Ovary (tissue), 9 donors: ENCODE data around the gene KRT17. TPM values are rescaled to one million over a fixed set of nuclear protein-coding genes. Genes with fewer than 3 reads are reported as not detected.

Experiments used
- DNase-seq, 5 donors: peaks; one replicate each; pipeline ENCODE4 v3.0.0-alpha.2; 2019 to 2020
- H3K27ac ChIP-seq, 2 donors: fragments of 200-600 bp; one replicate each; pipeline versions ENCODE4 v1.5.1 to v1.8.0; 2019 to 2022
- H3K27me3 ChIP-seq: fragments of 200-600 bp; one replicate; pipeline ENCODE4 v1.8.0; 2022
- H3K36me3 ChIP-seq: fragments of 200-600 bp; sonication (generic); one replicate; pipeline ENCODE4 v1.5.1; 2019
- H3K4me1 ChIP-seq: one replicate; pipeline ENCODE4 v1.8.1; 2013; ENCODE audit warnings: mild to moderate bottlenecking, moderate library complexity; ENCODE audit not compliant: insufficient read depth
- H3K4me3 ChIP-seq: fragments of 200-600 bp; sonication (generic); one replicate; pipeline ENCODE4 v1.5.1; 2017
- H3K9me3 ChIP-seq, 2 donors: fragments of 200-600 bp in 1 of 2; sonication (generic) in 1 of 2; one replicate each; pipeline versions ENCODE4 v1.5.1 to v1.8.1; 2013 to 2019; ENCODE audit warnings: mild to moderate bottlenecking in 1 of 2, moderate library complexity in 1 of 2
- EP300 ChIP-seq: sonication (generic); formaldehyde crosslinking; IDR thresholded peaks from one replicate; pipeline ENCODE4 v1.6.1; 2017; ENCODE audit warnings: antibody characterized with exemption
- POLR2A ChIP-seq: fragments of 450-650 bp; IDR thresholded peaks from one replicate; pipeline ENCODE4 v1.6.1; 2017; ENCODE audit warnings: antibody characterized with exemption, mild to moderate bottlenecking, moderate library complexity
- WGBS, 3 donors: extraction: QIAGEN DNeasy Blood & Tissue Kit in 1 of 3; methylation state at CpG; one replicate each; pipeline versions ENCODE4 v1.1.5 to v1.1.7; 2013 to 2017; 5-methylcytosine and 5-hydroxymethylcytosine counted together
- intact Hi-C, 4 donors: fragments of 100-400 bp; cut with DNase I; formaldehyde crosslinking; loops; one replicate each; pipeline versions ENCODE4 v1.11.0 to v1.15.1; 2022 to 2023
- polyA plus RNA-seq, 2 donors: library from polyadenylated mRNA; stranded (reverse); fragments of 200-250 nt in 1 of 2; fragments of 350-450 nt in 1 of 2; fragmentation: Illumina TruSeq in 1 of 2; extraction: RNeasy Lipid Tissue Mini Kit (QIAGEN cat#74804) in 1 of 2; gene quantifications; one replicate each; pipeline ENCODE4 v1.2.3, GENCODE V29; 2013 to 2014
- total RNA-seq, 7 donors: library from RNA; depleted of rRNA in 2 of 7; stranded (reverse); fragments of >200 nt in 2 of 7; fragmentation: NEBNext Ultra II Directional in 3 of 7; extraction: Animal tissue kit (Norgen Biotek cat#: 25700) in 3 of 7; gene quantifications; one replicate each; pipeline versions ENCODE4 v1.1.0 to v1.2.4, GENCODE V29; 2016 to 2023
- TF ChIP-seq, protein P1 (sequence below), 3 donors: fragments of 450-650 bp in 2 of 3; fragments of 200-600 bp in 1 of 3; IDR thresholded peaks; one replicate each; pipeline versions ENCODE4 v1.5.1 to v1.8.0; 2016 to 2022; ENCODE audit warnings: antibody characterized with exemption in 3 of 3, mild to moderate bottlenecking in 1 of 3
- donor health status: DM: no; HTN: no; CAD: no; lungs with moderate emphysema.
- donor health status: DM: no; HTN: no; CAD: no.
- donor health status: Bipolar disorder and iron deficiency.
- donor health status: DM: yes; HTN: yes; CAD: no.
- donor health status: DM: no; HTN: no; CAD: no.
- donor health status: DM: yes; HTN: yes; CAD: no.

KRT17 gene
- total and polyA plus RNA-seq, 9 donors = 0.29 to 17.8 (median 1.7) TPM; not detected in 3

DNA sequence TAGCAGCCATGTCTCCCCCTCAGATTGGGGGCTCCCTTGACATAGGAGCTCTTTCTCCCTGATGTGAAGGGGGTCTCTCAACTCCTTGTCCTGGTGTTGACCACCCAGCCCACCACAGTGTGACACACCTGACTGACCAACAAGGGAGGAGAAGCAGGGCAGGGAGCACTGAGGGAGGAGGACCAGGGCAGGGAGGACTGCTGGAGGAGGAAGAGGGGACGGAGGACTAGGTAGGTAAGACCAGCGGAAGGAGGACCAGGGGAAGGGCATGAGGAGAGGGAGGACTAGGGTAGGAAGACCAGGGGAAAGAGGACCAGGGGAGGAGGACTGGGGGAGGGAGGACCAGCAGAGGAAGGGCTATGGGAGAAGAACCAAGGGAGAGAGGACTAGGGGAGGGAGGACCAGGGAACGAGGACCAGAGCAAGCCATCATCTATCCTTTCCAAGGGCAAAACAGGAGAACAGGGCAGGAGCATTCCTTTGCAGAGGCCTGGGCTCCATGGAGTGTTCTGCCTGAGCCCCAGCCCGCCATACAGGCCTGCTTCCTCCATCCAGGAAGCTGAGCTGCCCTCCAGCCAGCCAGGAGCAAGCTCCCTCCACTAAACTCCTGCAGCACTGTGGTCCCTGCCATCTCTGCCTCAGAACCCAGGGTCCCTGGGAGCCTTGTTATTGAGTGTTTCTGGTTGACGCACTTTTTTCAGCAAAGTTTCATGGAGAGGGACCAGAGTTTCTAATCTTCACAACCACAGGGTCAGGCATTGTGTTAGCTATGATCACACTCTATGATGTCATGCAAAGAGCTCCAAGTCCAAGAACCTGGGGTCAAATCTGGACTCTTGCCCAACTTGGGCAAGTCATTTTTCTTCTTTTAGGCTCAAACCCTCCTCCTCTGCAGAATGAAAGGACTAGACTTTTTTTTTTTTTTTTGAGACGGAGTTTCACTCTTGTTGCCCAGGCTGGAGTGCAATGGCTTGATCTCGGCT lies 15.4 kb upstream of the KRT17 start:
- DNase-seq = no peak
- H3K27me3 ChIP-seq = no peaks in the 10 kb centered on the region
- intact Hi-C loops = loop anchor here in 1 of 4 donors (10.0 kb wide), 1 partner anchor 735 kb away; no protein-coding TSS in a partner anchor
- TF ChIP-seq EP300 = no peak
- TF ChIP-seq, protein P1, sequence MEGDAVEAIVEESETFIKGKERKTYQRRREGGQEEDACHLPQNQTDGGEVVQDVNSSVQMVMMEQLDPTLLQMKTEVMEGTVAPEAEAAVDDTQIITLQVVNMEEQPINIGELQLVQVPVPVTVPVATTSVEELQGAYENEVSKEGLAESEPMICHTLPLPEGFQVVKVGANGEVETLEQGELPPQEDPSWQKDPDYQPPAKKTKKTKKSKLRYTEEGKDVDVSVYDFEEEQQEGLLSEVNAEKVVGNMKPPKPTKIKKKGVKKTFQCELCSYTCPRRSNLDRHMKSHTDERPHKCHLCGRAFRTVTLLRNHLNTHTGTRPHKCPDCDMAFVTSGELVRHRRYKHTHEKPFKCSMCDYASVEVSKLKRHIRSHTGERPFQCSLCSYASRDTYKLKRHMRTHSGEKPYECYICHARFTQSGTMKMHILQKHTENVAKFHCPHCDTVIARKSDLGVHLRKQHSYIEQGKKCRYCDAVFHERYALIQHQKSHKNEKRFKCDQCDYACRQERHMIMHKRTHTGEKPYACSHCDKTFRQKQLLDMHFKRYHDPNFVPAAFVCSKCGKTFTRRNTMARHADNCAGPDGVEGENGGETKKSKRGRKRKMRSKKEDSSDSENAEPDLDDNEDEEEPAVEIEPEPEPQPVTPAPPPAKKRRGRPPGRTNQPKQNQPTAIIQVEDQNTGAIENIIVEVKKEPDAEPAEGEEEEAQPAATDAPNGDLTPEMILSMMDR (IDR thresholded peaks at IDR 0.05) = no peak
- TF ChIP-seq POLR2A = no peak
- peaks cover 7% of the 10 kb centered on the region for H3K4me1 ChIP-seq
- H3K9me3 ChIP-seq = no peaks in the 10 kb centered on the region
- no peak overlapping the region for H3K4me3 ChIP-seq
- WGBS, 3 donors = 92 to 95% (median 95%) methylated on average over 7 of the region's 7 CpGs
- no peak overlapping the region for H3K27ac ChIP-seq
- H3K36me3 ChIP-seq = no peaks in the 10 kb centered on the region

GRCh38 chr17:41638941-41639340 lies 14.6 kb upstream of the KRT17 start:
- Histone ChIP-seq H3K9me3 (no peaks in the 10 kb centered on the region), H3K27me3 (no peaks in the 10 kb centered on the region), H3K36me3 (no peaks in the 10 kb centered on the region), H3K27ac (no peak overlapping the region), H3K4me1 (peaks cover 7% of the 10 kb centered on the region), H3K4me3 (no peak overlapping the region)
- whole genome bisulfite sequencing, 3 donors = 79 to 95% (median 81%) methylated on average over 6 of the region's 6 CpGs
- DNase-seq = no peak
- TF ChIP-seq EP300 = no peak
- TF ChIP-seq, protein P1 (IDR thresholded peaks at IDR 0.05) = no peak
- no peak for TF ChIP-seq POLR2A
- intact Hi-C loops = no loop called here

- no peak overlapping the region for H3K4me3 ChIP-seq
- no peak overlapping the region for H3K27ac ChIP-seq
- intact Hi-C loops = no loop called here
- TF ChIP-seq, protein P1 (IDR thresholded peaks at IDR 0.05) = no peak
- TF ChIP-seq EP300 (no peak), POLR2A (no peak)
- H3K9me3 ChIP-seq = no peaks in the 10 kb centered on the region
- no peaks in the 10 kb centered on the region for H3K36me3 ChIP-seq
- no peaks in the 10 kb centered on the region for H3K27me3 ChIP-seq
- WGBS, 3 donors = 90 to 95% (median 95%) methylated on average over 5 of the region's 5 CpGs
- H3K4me1 ChIP-seq = peaks cover 7% of the 10 kb centered on the region
- DNase-seq = no peak
These were observed 13.8 kb upstream of the KRT17 start for GRCh38 chr17:41638194-41638593.

- TF ChIP-seq POLR2A (no peak), EP300 (no peak)
- TF ChIP-seq, protein P1 (IDR thresholded peaks at IDR 0.05) = no peak
- no peaks in the 10 kb centered on the region for H3K27me3 ChIP-seq
- no peak overlapping the region for H3K4me3 ChIP-seq
- no peaks in the 10 kb centered on the region for H3K36me3 ChIP-seq
- H3K27ac ChIP-seq = no peak overlapping the region
- WGBS, 3 donors = 86 to 97% (median 86%) methylated on average over 8 to 9 of the region's 9 CpGs
- DNase-seq = no peak
- intact Hi-C loops = no loop called here
- peaks cover 7% of the 10 kb centered on the region for H3K4me1 ChIP-seq
- H3K9me3 ChIP-seq = no peaks in the 10 kb centered on the region
These were observed 12.3 kb upstream of the KRT17 start for GRCh38 chr17:41636652-41637051.
